ENCODE results near the gene REM2.

The REM2 gene

GRCh38 chr14:22878271-22879246, 4.5 kb upstream of the REM2 start:
- DNase-seq (ENCODE audit: low read depth), result no peak
- no peak for TF ChIP-seq CTCF (IDR thresholded peaks at IDR 0.05; ENCODE audit: low read depth, low read length, missing control alignments)
- H3K4me3 ChIP-seq (ENCODE audit: low read depth, low read length), result no peak overlapping the region

- no peak for DNase-seq (ENCODE audit: low read depth)
- TF ChIP-seq CTCF (IDR thresholded peaks at IDR 0.05; ENCODE audit: low read depth, low read length, missing control alignments), result no peak
Observed at GRCh38 chr14:22882064-22882463, 958 bp upstream of the REM2 start.

GRCh38 chr14:22882529-22883172, 371 bp upstream of the REM2 start:
- no peak overlapping the region for H3K4me3 ChIP-seq (ENCODE audit: low read depth, low read length)

More at GRCh38 chr14:22882064-22882463, 958 bp upstream of the REM2 start:
- H3K4me3 ChIP-seq (ENCODE audit: low read depth, low read length), result no peak overlapping the region

GRCh38 chr14:22884076-22884737, 1.2 kb downstream of the REM2 start:
- no peak for TF ChIP-seq CTCF (IDR thresholded peaks at IDR 0.05; ENCODE audit: low read depth, low read length, missing control alignments)
- no peak for DNase-seq (ENCODE audit: low read depth)
- H3K4me3 ChIP-seq (ENCODE audit: low read depth, low read length), result no peak overlapping the region

More at GRCh38 chr14:22882529-22883172, 371 bp upstream of the REM2 start:
- no peak for DNase-seq (ENCODE audit: low read depth)
- no peak for TF ChIP-seq CTCF (IDR thresholded peaks at IDR 0.05; ENCODE audit: low read depth, low read length, missing control alignments)

GRCh38 chr14:22884738-22885523, 1.9 kb downstream of the REM2 start:
- no peak overlapping the region for H3K4me3 ChIP-seq (ENCODE audit: low read depth, low read length)
- no peak for DNase-seq (ENCODE audit: low read depth)
- TF ChIP-seq CTCF (IDR thresholded peaks at IDR 0.05; ENCODE audit: low read depth, low read length, missing control alignments), result no peak

- TF ChIP-seq CTCF (IDR thresholded peaks at IDR 0.05; ENCODE audit: low read depth, low read length, missing control alignments), result no peak
- peak overlapping the region; percentile 68 for H3K4me3 ChIP-seq (ENCODE audit: low read depth, low read length)
- no peak for DNase-seq (ENCODE audit: low read depth)
Observed at GRCh38 chr14:22885975-22886374, 3.0 kb downstream of the REM2 start.

Data from GM12864 (cell line).